COLO829 (cell line): ENCODE data around the gene KIF3B.
"Not testable (repeated sequence)": the region's sequence is repeated elsewhere in the genome, so short reads cannot be mapped to it uniquely, and the experiment has no call there.

Experiments
- DNase-seq: peaks from one replicate; pipeline ENCODE4 v3.0.0; 2012; ENCODE audit warnings: low spot score

KIF3B gene

DNA sequence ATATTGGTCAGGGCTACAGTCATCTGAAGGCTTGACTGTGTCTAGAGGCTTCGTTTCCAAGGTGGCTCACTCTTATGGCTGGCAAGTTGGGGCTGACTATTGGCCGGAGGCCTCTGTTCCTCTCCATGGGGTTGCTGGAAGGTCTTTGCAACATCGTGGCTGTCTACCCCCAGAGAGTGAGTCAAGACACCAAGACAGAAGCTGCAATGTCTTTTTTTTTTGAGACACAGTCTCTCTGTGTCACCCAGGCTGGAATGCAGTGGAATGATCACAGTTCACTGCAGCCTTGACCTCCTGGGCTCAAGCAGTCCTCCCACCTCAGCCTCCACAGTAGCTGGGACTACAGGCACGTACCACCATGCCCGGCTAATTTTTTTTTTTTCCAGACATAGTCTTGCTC, 29.4 kb upstream of the KIF3B start:
- no peak for DNase-seq

DNA sequence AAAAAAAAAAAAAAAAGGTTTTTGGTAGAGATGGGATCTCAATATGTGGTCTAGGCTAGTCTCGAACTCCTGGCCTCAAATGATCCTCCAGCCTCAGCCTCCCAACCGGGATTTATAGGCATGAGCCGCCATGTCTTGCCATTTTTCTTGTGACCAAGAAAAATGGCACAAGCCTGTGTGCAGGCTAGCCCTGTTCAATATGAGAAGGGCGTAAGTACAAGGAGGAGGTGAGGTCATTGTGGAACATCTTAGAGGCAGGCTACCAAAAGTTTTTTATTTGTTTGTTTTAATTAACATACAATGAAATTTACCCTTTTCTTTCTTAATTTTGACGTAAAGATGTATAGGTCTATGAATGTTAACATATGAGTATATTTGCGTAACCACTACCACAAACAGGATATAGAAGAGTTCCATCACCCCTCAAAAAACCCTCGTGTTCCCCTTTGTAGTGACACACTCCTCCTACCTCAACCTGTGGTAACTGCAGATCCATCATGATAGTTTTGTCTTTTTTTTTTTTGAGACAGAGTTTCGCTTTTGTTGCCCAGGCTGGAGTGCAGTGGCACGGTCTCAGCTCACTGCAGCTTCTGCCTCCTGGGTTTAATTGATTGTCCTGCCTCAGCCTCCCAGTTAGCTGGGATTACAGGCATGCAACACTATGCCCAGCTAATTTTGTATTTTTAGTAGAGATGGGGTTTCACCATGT, 28.3 kb upstream of the KIF3B start:
- DNase-seq: no peak

DNA sequence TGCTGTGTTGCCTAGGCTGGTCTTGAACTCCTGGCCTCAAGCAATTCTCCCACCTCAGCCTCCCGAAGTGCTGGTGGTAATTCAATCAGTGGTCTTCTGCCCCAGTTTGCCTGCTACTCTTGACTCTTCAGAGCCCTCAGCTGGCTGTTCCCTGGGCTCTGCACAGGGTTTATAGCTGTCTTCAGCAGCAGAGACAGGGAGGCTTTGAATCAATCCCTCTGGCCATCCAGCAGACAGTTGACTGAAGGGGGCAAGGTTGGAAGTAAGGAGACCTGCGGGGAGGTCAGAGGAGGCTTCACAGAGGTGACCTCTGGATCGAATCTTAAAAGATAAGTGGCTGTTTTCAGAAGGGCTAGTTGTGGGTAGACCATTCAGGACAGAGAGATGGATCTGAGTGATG, 26.0 kb upstream of the KIF3B start:
- no peak for DNase-seq

- no peak for DNase-seq
These were observed 25.3 kb upstream of the KIF3B start for GRCh38 chr20:32252189-32252588.

GRCh38 chr20:32260973-32261372, 16.5 kb upstream of the KIF3B start:
- DNase-seq: not testable (repeated sequence)

DNA sequence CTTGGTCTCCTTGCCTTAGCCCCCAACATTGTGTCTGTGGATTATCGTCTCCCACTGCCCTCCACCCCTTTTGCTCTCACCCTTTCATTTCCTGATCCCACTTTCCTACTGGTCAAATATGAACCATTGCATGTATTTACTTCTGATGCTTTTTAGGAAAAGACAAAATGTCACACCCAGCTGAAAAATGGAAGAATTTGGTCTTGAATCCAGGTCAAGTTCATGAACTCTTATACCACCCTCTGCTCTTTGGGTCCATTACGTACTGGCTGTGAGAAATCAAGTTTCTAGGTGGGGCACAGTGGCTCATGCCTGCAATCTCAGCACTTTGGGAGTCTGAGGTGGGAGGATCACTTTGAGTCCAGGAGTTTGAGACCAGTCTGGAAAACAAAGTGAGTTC, 15.8 kb upstream of the KIF3B start:
- no peak for DNase-seq

GRCh38 chr20:32263398-32263954, 14.0 kb upstream of the KIF3B start:
- DNase-seq: no peak

DNA sequence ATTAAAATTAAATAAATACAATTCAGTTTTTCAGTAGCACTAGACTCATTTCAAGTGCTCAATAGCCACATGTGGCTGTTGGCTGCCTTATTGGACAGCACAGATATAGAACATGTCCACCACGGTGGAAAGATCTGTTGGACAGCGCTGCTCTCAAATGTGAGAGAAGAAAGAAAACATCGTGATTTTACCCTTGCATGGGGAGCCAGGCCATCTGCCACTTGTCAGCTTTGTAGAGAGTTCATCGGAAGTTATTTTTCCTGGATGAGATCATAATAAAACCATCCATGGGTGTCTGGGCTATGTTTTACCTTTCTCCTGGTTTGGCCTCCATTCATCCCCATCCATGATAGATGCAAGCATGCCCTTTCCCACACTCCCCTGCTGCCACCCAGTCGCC, 5.8 kb upstream of the KIF3B start:
- no peak for DNase-seq

DNA sequence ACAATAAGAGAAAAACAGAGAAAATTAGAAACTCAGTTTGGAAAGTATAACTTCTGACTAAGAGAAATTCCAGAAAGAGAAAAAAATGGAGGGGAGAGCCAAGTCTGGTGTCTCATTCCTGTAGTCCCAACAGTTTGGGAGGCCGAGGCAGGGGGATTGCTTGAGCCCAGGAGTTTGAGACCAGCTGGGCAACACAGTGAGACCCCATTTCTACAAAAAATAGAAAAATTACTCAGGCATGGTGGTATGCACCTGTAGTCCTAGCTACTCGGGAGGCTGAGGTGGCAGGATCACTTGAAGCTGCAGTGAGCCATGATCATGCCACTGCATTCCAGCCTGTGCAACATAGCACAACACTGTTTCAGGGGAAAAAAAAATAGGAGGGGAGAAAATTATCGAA, 3.1 kb upstream of the KIF3B start:
- no peak for DNase-seq

DNA sequence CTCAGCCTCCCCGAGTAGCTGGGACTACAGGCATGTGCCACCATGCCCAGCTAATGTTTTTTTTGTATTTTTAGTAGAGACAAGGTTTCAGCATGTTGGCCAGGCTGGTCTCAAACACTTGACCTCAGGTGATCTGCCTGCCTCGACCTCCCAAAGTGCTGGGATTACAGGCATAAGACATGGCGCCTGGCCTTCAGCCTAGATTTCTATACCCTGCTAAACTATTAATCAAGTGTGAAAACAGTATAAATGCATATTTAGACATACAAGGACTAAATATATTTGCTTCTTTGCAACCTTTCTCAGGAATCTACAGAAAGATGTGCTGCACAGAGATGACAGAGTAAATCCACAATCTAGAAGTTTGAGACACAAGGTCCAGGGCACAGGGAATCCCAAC, 2.3 kb upstream of the KIF3B start:
- not testable (repeated sequence) for DNase-seq

- DNase-seq: no peak
These were observed 770 bp downstream of the KIF3B start for GRCh38 chr20:32278199-32278643.

- no peak for DNase-seq
These were observed 4.3 kb downstream of the KIF3B start for GRCh38 chr20:32281711-32282110.

DNA sequence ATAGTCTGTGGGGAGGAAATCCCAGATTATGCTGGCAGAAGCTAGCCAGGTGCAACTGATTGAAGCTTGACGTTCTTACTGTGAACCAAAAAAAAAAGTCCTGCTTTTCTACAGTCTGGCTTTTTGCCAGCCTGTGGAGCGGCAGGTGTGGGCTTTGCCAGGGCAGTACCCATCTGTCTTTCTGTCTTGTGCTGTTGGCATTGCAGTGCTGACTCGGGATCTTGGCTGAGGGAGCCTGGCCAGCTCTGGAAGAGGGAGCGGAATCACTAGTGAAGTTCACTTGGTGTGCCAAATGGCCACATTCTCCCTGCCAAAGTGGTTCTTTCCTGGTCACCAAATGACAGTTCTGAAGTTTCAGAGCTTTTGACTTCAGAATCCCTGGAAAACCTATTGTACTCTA, 5.0 kb downstream of the KIF3B start:
- no peak for DNase-seq

GRCh38 chr20:32285082-32285620, 7.7 kb downstream of the KIF3B start:
- DNase-seq: no peak

DNA sequence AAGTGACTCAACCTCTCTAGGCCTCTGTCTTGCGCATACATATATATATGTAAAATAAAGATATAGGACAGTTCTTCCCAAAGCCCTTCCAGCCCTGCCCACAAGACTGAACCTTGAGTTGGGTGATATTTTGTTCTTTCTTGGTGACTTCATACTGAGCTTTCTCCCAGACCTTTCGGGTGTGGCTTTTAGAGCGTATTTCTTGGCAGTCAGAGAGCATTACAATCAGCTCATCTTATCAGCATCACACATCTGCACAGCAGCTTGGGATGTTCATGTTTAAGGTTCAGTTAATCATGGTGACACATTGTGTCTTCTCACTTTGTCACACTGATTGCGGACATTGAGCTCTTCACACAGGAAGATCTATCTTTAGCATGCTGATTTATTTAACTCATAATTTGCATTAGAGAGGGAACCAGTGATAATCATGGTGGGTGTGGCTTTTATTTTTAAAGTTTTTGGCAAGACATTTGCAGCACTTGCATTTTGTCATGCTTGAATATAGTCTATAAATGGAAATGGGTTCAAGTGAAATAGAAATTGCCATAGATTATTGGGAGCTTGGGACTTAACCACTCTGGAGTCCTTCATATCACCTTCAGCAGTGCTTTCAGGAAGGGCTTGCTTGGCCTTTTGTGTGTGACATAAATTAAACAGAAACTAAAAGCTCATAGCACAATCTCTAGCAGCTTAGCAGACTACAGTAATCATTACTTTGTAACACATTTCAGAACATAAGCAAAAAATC, 8.3 kb downstream of the KIF3B start:
- DNase-seq: no peak

- no peak for DNase-seq
These were observed 9.8 kb downstream of the KIF3B start for GRCh38 chr20:32287231-32287638.

- no peak for DNase-seq
These were observed 10.9 kb downstream of the KIF3B start for GRCh38 chr20:32288225-32288849.

- not testable (repeated sequence) for DNase-seq
These were observed 11.8 kb downstream of the KIF3B start for GRCh38 chr20:32289299-32289660.

DNA sequence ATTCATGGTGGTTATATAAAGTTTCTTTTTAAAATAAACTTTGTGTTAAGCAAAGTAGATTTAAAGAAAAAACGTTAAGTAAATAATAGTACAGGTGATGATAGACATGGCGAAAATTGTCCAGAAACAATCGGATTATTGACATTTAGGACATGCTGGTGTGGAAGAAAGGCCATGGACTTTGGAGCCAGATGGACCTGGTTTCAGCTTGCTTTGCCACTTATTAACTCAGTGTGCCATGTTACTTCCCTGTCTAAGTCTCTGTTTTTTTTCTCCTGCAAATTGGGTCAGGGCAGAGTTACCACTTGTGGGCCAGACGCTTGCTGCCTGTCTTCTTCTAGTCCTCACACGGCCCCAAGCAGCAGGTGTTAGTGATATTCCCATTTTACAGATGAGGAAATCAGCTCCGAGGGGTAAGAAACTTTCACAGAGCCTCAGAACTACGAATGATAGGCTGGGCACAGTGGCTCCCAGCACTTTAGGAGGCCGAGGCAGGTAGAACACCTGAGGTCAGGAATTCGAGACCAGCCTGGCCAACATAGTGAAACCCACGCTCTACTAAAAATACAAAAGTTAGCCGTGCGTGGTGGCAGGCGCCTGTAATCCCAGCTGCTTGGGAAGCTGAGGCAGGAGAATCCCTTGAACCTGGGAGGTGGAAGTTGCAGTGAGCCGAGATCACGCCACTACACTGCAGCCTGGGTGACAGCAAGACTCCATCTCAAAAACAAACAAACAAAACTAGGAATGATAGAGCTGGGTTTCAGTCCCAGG, 12.4 kb downstream of the KIF3B start:
- no peak for DNase-seq

- DNase-seq: no peak
These were observed 13.7 kb downstream of the KIF3B start for GRCh38 chr20:32291166-32291565.

DNA sequence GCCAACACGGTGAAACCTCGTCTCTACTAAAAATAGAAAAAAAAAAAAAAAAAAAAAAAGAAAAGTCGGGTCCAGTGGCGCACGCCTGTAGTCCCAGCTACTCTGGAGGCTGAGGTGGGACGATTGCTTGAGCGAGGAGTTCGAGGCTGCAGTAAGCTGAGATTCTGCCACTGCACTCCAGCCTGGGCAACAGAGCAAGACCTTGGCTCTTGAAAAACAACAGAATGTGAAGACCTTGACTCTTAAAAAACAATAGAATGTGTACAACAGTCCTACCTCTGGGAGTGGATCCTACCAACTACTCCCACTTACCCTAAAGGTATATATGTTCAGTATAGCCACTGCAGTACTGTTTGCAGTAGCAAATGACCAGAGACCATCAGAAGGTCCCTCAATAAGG, 15.1 kb downstream of the KIF3B start:
- no peak for DNase-seq

DNA sequence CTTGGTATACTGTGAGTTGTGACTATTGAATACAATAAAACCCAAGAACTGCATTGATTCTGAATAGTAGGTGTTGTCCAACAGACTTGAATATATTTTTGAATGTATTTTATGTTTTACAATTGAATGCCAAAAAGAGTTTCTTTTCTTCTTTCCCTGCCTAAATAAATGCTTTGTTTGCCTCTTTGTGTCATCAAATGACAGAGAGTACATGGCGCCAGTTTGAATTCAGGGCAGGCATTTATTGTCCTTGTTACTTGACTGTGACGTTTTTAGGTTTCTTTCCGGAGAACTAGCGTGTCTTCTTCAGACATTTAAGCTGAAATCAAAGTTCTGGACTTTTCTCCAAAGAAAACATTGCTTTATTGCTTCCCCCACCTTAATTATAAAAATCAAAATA, 16.6 kb downstream of the KIF3B start:
- no peak for DNase-seq
